Lung (tissue), 12 donors: ENCODE results near the gene COQ10B. TPM values are rescaled to one million over a fixed set of nuclear protein-coding genes. Genes with fewer than 3 reads are reported as not detected.

Source experiments
- ATAC-seq: fragments of 200-7000 bp; cut with Tn5 transposase; one replicate; pipeline ENCODE4 v1.9.1; 2020; ENCODE audit warnings: moderate number of reproducible peaks; ENCODE audit not compliant: insufficient read depth, low FRiP score
- DNase-seq, 3 donors: peaks; one replicate each; pipeline ENCODE4 v3.0.0-alpha.2; 2013 to 2017
- H3K27ac ChIP-seq, 2 donors: one replicate each; pipeline ENCODE4 v1.5.1; 2013; ENCODE audit warnings: mild to moderate bottlenecking in 2 of 2, moderate library complexity in 2 of 2, control low read depth in 1 of 2, inconsistent platforms in 1 of 2, low read depth in 1 of 2, low read length in 1 of 2
- H3K27me3 ChIP-seq, 3 donors: one replicate each; pipeline ENCODE4 v1.5.1; 2013; ENCODE audit warnings: low read length in 2 of 3; ENCODE audit not compliant: control insufficient read depth in 3 of 3, insufficient read depth in 3 of 3
- H3K36me3 ChIP-seq, 4 donors: one replicate each; pipeline ENCODE4 v1.5.1; 2013; ENCODE audit warnings: low read length in 4 of 4, mild to moderate bottlenecking in 1 of 4, moderate library complexity in 1 of 4; ENCODE audit not compliant: control insufficient read depth in 4 of 4, insufficient read depth in 4 of 4
- H3K4me1 ChIP-seq, 5 donors: one replicate each; pipeline ENCODE4 v1.5.1; 2013; ENCODE audit warnings: low read length in 5 of 5, mild to moderate bottlenecking in 2 of 5, moderate library complexity in 1 of 5; ENCODE audit not compliant: control insufficient read depth in 5 of 5, insufficient read depth in 5 of 5
- H3K4me3 ChIP-seq: one replicate; pipeline ENCODE4 v1.5.1; 2013; ENCODE audit warnings: mild to moderate bottlenecking, control low read depth, moderate library complexity
- H3K9ac ChIP-seq, 2 donors: one replicate each; pipeline ENCODE4 v1.5.1; 2013; ENCODE audit warnings: low read length in 2 of 2, control low read depth in 1 of 2; ENCODE audit not compliant: insufficient read depth in 1 of 2
- H3K9me3 ChIP-seq, 4 donors: one replicate each; pipeline ENCODE4 v1.5.1; 2013; ENCODE audit warnings: low read length in 3 of 4, mild to moderate bottlenecking in 1 of 4, moderate library complexity in 1 of 4; ENCODE audit not compliant: control insufficient read depth in 4 of 4, insufficient read depth in 3 of 4
- WGBS, 2 donors: extraction: QIAGEN DNeasy Blood & Tissue Kit; methylation state at CpG; one replicate each; pipeline ENCODE4 v1.1.7; 2013; 5-methylcytosine and 5-hydroxymethylcytosine counted together
- polyA plus RNA-seq, 2 donors: library from polyadenylated mRNA; stranded (reverse); fragments of 200-250 nt; gene quantifications; one replicate each; pipeline ENCODE4 v1.2.1, GENCODE V29; 2013
- total RNA-seq, 2 donors: library from RNA; depleted of rRNA in 1 of 2; stranded (reverse); fragments of >200 nt in 1 of 2; gene quantifications; one replicate each; pipeline ENCODE4 v1.2.1, GENCODE V29; 2014 to 2021
- TF ChIP-seq, protein P1 (sequence below): IDR thresholded peaks from 2 replicates; pipeline ENCODE4 v1.5.1; 2012; ENCODE audit warnings: mild to moderate bottlenecking; ENCODE audit errors: control extremely low read depth, extremely low read depth
- donor health status: control.
- donor health status: control.
- donor health status: Bipolar disorder and iron deficiency.
- donor health status: healthy.
- donor health status: DM: yes; HTN: yes; CAD: no.

The COQ10B gene
- total and polyA plus RNA-seq, 4 donors: 13.3 to 26.8 (median 20.9) TPM

DNA sequence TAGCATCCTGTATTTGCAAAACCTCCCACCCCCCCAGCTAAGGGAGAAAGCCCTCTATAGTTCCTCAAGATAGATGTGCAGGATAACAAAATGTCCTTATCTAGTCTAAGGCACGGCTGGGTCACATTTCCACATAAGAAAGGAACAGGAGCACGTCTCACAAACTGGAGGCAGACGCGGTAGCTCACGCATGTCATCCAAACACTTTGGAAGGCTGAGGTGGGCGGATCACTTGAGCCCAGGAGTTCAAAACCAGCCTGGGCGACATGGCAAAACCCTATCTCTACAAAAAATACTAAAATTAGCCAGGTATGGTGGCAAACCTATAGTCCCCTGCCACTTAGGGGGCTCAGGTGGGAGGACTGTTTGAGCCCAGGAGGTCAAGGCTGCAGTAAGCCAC, 27.8 kb upstream of the COQ10B start:
- WGBS, 2 donors: 51 to 73% methylated on average over 7 of the region's 7 CpGs
- TF ChIP-seq, protein P1, sequence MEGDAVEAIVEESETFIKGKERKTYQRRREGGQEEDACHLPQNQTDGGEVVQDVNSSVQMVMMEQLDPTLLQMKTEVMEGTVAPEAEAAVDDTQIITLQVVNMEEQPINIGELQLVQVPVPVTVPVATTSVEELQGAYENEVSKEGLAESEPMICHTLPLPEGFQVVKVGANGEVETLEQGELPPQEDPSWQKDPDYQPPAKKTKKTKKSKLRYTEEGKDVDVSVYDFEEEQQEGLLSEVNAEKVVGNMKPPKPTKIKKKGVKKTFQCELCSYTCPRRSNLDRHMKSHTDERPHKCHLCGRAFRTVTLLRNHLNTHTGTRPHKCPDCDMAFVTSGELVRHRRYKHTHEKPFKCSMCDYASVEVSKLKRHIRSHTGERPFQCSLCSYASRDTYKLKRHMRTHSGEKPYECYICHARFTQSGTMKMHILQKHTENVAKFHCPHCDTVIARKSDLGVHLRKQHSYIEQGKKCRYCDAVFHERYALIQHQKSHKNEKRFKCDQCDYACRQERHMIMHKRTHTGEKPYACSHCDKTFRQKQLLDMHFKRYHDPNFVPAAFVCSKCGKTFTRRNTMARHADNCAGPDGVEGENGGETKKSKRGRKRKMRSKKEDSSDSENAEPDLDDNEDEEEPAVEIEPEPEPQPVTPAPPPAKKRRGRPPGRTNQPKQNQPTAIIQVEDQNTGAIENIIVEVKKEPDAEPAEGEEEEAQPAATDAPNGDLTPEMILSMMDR: no peak
- Histone ChIP-seq H3K27me3 (no peaks in the 10 kb centered on the region), H3K4me3 (no peak overlapping the region), H3K36me3 (peaks cover 3 to 18% (median 11%) of the 10 kb centered on the region in 4 donors), H3K9ac (no peak overlapping the region), H3K4me1 (peaks cover 0 to 16% (median 3%) of the 10 kb centered on the region in 5 donors), H3K27ac (no peak overlapping the region), H3K9me3 (no peaks in the 10 kb centered on the region)
- ATAC-seq: no peak
- DNase-seq: no peak

DNA sequence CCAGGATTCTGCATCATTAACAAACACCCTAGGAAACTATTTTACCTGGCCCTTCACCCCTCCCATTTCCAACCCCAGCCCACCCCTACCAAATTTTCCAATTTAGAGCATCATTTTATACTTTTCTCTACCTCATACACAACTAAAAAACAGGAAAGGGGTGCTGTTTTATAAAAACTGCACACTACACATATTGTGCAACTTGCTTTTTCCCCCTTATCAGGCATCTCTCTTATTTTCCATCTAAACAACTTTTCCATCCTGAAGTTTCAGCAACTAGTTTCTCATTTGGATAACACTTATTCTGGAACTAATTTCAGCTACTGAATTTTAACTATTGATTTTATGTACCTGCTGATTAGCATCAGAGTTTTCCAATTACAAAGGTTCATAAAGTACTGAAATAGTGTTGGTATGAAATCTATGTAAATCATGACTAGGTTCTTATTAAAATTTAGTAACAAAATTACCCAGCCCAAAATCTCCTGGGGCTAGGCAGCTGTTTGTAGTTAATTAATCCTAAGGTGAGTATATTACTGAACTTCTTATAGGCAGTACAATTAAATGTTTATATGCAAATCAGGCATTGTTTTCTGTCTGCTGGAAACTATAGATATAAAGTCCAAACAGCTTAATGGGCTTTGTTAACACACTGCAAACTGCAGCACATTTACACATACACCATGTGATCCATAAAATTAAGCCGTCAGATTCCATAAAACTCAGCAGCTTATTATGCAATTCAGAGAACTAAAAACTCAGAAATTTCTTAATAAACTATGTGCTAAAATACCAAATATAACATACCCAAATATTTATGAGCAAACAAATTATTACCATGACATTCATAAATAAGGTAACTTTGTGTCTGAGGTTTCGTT, 26.4 kb upstream of the COQ10B start:
- TF ChIP-seq, protein P1: no peak
- peaks cover 0 to 12% (median 6%) of the 10 kb centered on the region in 4 donors for H3K36me3 ChIP-seq
- no peak overlapping the region for H3K4me3 ChIP-seq
- no peaks in the 10 kb centered on the region for H3K9me3 ChIP-seq
- 57 to 65% methylated on average over 2 of the region's 2 CpGs for WGBS, 2 donors
- peaks cover 0 to 21% (median 3%) of the 10 kb centered on the region in 5 donors for H3K4me1 ChIP-seq
- DNase-seq: no peak
- no peaks in the 10 kb centered on the region for H3K27me3 ChIP-seq
- H3K9ac ChIP-seq: no peak overlapping the region
- no peak overlapping the region for H3K27ac ChIP-seq
- ATAC-seq: no peak

DNA sequence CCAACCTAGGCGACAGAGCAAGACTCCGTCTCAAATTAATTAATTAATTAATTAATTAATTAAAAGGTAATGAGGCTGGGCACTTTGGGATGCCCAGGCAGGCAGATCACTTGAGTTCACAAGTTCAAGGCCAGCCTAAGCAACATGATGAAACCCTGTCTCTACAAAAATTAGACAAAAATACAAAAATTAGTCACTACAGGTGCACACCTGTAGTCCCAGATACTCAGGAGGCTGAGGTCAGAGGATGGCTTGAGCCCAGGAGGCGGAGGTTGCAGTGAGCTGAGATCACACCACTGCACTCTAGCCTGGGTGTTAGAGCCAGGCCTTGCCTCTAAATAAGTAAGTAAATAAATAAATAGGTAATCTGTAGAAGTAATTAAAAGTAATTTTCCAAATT, 25.4 kb upstream of the COQ10B start:
- no peak for ATAC-seq
- no peaks in the 10 kb centered on the region for H3K9me3 ChIP-seq
- no peak overlapping the region for H3K4me3 ChIP-seq
- H3K27me3 ChIP-seq: no peaks in the 10 kb centered on the region
- no peak overlapping the region for H3K9ac ChIP-seq
- no peak overlapping the region for H3K27ac ChIP-seq
- no peak for DNase-seq
- peaks cover 0 to 9% (median 4%) of the 10 kb centered on the region in 4 donors for H3K36me3 ChIP-seq
- 97 to 98% methylated on average over 3 of the region's 3 CpGs for WGBS, 2 donors
- TF ChIP-seq, protein P1: no peak
- H3K4me1 ChIP-seq: peaks cover 3 to 22% (median 11%) of the 10 kb centered on the region in 5 donors
